HCT116 (cell line): ENCODE measurements around the gene NAV3. TPM values are rescaled to one million over a fixed set of nuclear protein-coding genes. Genes with fewer than 3 reads are reported as not detected.

Experiments used
- ATAC-seq: fragments of 200-7000 bp; cut with Tn5 transposase; 2 replicates; pipeline ENCODE4 v1.9.1; 2020; ENCODE audit warnings: mild to moderate bottlenecking, moderate library complexity
- BruUV-seq: library from RNA; stranded (reverse); fragments of 400-500 nt; replicated peaks from 2 replicates; lab custom pipeline; 2021; lab: Mats Ljungman, UMichigan
- CTCF ChIA-PET: fragments of 300-600 bp; sonication (Branson Sonifier 250); formaldehyde crosslinking; loops from one replicate; lab custom pipeline; 2021; ENCODE audit warnings: antibody characterized with exemption; lab: Charles Lee
- POLR2A ChIA-PET: fragments of 300-600, 350-600 bp; sonication (Branson Sonifier 250); formaldehyde crosslinking; loops from one replicate; lab custom pipeline; 2021; ENCODE audit warnings: antibody characterized with exemption; lab: Charles Lee
- RAD21 ChIA-PET, 2 experiments: fragments of 300-600 bp; sonication (Branson Sonifier 250); formaldehyde crosslinking; loops; one replicate each; lab custom pipeline; 2023; ENCODE audit warnings: low total read pairs in 2 of 2; ENCODE audit not compliant: uncharacterized antibody in 2 of 2, unreplicated experiment in 2 of 2, low non-redundant PET in 1 of 2; lab: Charles Lee
- DNase-seq: peaks from one replicate; pipeline ENCODE4 v3.0.0-alpha.2; 2010; ENCODE audit warnings: low read depth, low spot score
- H2AFZ ChIP-seq: fragments of 200-600 bp; shearing (Covaris generic), sonication (generic); 2 replicates; pipeline ENCODE4 v1.6.1; 2017; ENCODE audit warnings: low read depth, mixed run types, mixed read lengths, antibody characterized with exemption, low read length; ENCODE audit not compliant: poor library complexity, severe bottlenecking
- H3K27ac ChIP-seq: 2 replicates; pipeline ENCODE4 v1.5.1; 2012; ENCODE audit warnings: low read depth, low read length
- H3K27me3 ChIP-seq: fragments of 200-600 bp; sonication (generic); 2 replicates; pipeline ENCODE4 v1.6.1; 2016; ENCODE audit warnings: mixed run types, low read length, mixed read lengths; ENCODE audit not compliant: insufficient read depth
- H3K36me3 ChIP-seq, 2 experiments: fragments of 200-500 bp in 1 of 2; fragments of 200-600 bp in 1 of 2; sonication (Bioruptor generic) in 1 of 2; sonication (generic) in 1 of 2; 2 replicates each; pipeline versions ENCODE4 v1.5.1 to v1.6.1; 2014 to 2016; ENCODE audit warnings: low read length in 2 of 2, inconsistent platforms in 1 of 2, mixed read lengths in 1 of 2, mixed run types in 1 of 2; ENCODE audit not compliant: insufficient read depth in 2 of 2, control insufficient read depth in 1 of 2
- H3K4me1 ChIP-seq, 2 experiments: fragments of 200-600 bp in 1 of 2; sonication (generic) in 1 of 2; 2 replicates each; pipeline versions ENCODE4 v1.5.1 to v1.6.1; 2012 to 2017; ENCODE audit warnings: low read length in 2 of 2, inconsistent platforms in 1 of 2, mild to moderate bottlenecking in 1 of 2, mixed read lengths in 1 of 2, mixed run types in 1 of 2, moderate library complexity in 1 of 2; ENCODE audit not compliant: insufficient read depth in 2 of 2, control insufficient read depth in 1 of 2
- H3K4me2 ChIP-seq: fragments of 200-600 bp; sonication (generic); 2 replicates; pipeline ENCODE4 v1.6.1; 2017; ENCODE audit warnings: mixed run types, low read length, mixed read lengths
- H3K4me3 ChIP-seq, 2 experiments: fragments of 200-600 bp in 1 of 2; sonication (generic) in 1 of 2; replicated peaks in 1 of 2; 2 replicates each; pipeline ENCODE4 v1.5.1; 2011 to 2016; ENCODE audit warnings: low read length in 2 of 2, control low read depth in 1 of 2, low read depth in 1 of 2, mild to moderate bottlenecking in 1 of 2, mixed read lengths in 1 of 2, mixed run types in 1 of 2
- H3K79me2 ChIP-seq: fragments of 200-600 bp; sonication (generic); 2 replicates; pipeline ENCODE4 v1.6.1; 2017; ENCODE audit warnings: mild to moderate bottlenecking, mixed run types, low read length, moderate library complexity, mixed read lengths; ENCODE audit not compliant: insufficient read depth
- H3K9ac ChIP-seq: fragments of 200-600 bp; sonication (generic); 2 replicates; pipeline ENCODE4 v1.6.1; 2016; ENCODE audit warnings: low read length, mixed read lengths
- H3K9me2 ChIP-seq: fragments of 200-600 bp; sonication (generic), shearing (Covaris generic); 2 replicates; pipeline ENCODE4 v1.6.1; 2017; ENCODE audit warnings: mixed run types, mild to moderate bottlenecking, moderate library complexity; ENCODE audit not compliant: insufficient read depth
- H3K9me3 ChIP-seq, 2 experiments: fragments of 200-500 bp in 1 of 2; fragments of 200-600 bp in 1 of 2; sonication (Bioruptor generic) in 1 of 2; sonication (generic) in 1 of 2; 2 replicates each; pipeline ENCODE4 v1.6.1; 2014 to 2017; ENCODE audit warnings: low read length in 2 of 2, mixed read lengths in 2 of 2, inconsistent platforms in 1 of 2, low read depth in 1 of 2, mild to moderate bottlenecking in 1 of 2, mixed run types in 1 of 2, moderate library complexity in 1 of 2; ENCODE audit not compliant: control insufficient read depth in 1 of 2, insufficient read depth in 1 of 2
- H4K20me1 ChIP-seq: fragments of 200-600 bp; sonication (generic), shearing (Covaris generic); 2 replicates; pipeline ENCODE4 v1.6.1; 2017; ENCODE audit warnings: mixed run types, mild to moderate bottlenecking, moderate library complexity; ENCODE audit not compliant: insufficient read depth
- CBX3 ChIP-seq: IDR thresholded peaks from 2 replicates; pipeline ENCODE4 v1.6.1; 2012; ENCODE audit warnings: low read depth
- CEBPB ChIP-seq: IDR thresholded peaks from 2 replicates; pipeline ENCODE4 v1.6.1; 2012; ENCODE audit warnings: low read depth
- EGR1 ChIP-seq: IDR thresholded peaks from 2 replicates; pipeline ENCODE4 v1.6.1; 2012; ENCODE audit warnings: low read depth
- EZH2 ChIP-seq: fragments of 200-600 bp; sonication (generic); IDR thresholded peaks from 2 replicates; pipeline ENCODE4 v1.6.1; 2017; ENCODE audit warnings: antibody characterized with exemption, mixed run types
- POLR2A ChIP-seq: IDR thresholded peaks from 2 replicates; pipeline ENCODE4 v1.7.0; 2011; ENCODE audit warnings: borderline replicate concordance; ENCODE audit not compliant: insufficient read depth, insufficient read length; ENCODE audit errors: extremely low read depth
- POLR2AphosphoS5 ChIP-seq: IDR thresholded peaks from 2 replicates; pipeline ENCODE4 v1.6.1; 2011; ENCODE audit warnings: mild to moderate bottlenecking, low read depth, low read length, moderate library complexity
- RAD21 ChIP-seq: IDR thresholded peaks from 2 replicates; pipeline ENCODE4 v1.6.1; 2012; ENCODE audit warnings: low read depth, mild to moderate bottlenecking
- SIN3A ChIP-seq: IDR thresholded peaks from 2 replicates; pipeline ENCODE4 v1.6.1; 2012; ENCODE audit warnings: low read depth
- SRF ChIP-seq: IDR thresholded peaks from 2 replicates; pipeline ENCODE4 v1.6.1; 2012; ENCODE audit warnings: low read depth
- TCF7L2 ChIP-seq: IDR thresholded peaks from 2 replicates; pipeline ENCODE4 v1.7.0; 2011; ENCODE audit warnings: borderline replicate concordance, inconsistent platforms; ENCODE audit not compliant: insufficient read depth, insufficient read length; ENCODE audit errors: extremely low read depth
- ZFX ChIP-seq: fragments of 450-650 bp; IDR thresholded peaks from 2 replicates; pipeline ENCODE4 v1.6.1; 2017
- intact Hi-C: fragments of 100-400 bp; cut with micrococcal nuclease; formaldehyde crosslinking; loops from 2 replicates; pipeline ENCODE4 v1.10.0; 2022
- total RNA-seq: library from RNA; stranded (reverse); gene quantifications from one replicate; pipeline ENCODE4 v1.2.1, GENCODE V29; 2021; ENCODE audit not compliant: unreplicated experiment
- TF ChIP-seq, protein P1 (sequence below): IDR thresholded peaks from 2 replicates; pipeline ENCODE4 v1.6.1; 2012; ENCODE audit warnings: low read depth

Gene NAV3
- total RNA-seq, 1 experiment from 2014 or later = 7.8 TPM

DNA sequence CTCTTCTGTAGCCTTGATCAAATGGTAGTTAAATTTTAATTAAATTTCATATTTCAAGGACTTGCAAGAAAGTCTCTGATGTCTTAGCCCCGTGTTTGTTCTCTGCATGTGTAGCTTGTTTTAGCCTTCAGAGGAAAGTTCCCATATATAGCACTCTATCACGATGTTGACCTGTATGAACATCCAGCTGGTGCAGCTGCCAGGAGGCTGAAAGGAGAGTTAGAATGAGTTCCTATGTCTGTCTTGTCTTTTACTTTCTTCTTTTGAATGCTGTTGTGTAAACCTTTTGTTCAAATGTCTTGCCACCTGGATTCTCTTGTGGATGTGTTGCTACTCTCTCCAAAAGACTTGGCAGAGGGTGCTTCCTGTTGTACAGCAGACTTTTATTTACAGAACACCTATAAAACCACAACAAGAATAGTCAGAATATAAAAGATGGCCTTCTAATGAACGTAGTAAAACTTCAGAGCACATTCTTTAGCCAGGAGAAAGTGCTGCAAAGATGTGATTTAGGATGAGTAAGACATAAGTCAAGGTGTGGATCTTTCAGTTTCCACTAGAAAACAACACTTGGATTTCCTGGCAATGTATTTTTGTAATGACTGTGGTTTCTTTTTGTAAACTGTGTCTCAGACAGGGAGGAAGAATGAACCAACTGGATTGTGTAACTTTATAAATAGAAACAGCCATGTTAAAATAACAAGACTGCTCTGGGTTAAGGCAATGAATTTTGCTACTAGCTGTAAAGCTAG lies 17.2 kb downstream of the NAV3 start (continued):
- TF ChIP-seq TCF7L2 (peak; percentile 43), ZFX (no peak), POLR2A (no peak), EGR1 (no peak)

DNA sequence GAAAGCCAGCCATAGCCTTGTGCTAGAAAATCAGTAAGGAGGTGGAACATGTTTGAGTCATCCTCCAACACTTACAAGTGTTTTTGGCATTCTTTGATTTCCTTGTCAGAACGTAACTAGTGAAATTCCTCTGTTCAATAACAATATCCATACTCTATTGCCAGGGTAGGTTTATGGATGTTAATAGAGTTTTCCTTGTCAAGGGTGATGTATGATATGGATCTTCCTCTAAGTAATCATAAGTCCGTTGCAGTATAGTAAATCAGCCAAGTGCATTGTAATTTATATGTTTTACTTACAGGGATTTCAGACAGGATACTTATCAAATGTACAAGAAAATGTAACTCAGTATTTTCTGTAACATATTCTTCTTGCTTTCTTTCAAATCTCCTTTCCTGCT lies 19.4 kb downstream of the NAV3 start:
- CTCF ChIA-PET = no interaction called here
- Histone ChIP-seq H3K4me3 (no peak overlapping the region), H2AFZ (no peak overlapping the region), H3K4me1 (peaks cover 31 to 34% of the 10 kb centered on the region in 2 experiments), H3K79me2 (no peaks in the 10 kb centered on the region), H3K9me2 (no peaks in the 10 kb centered on the region), H3K27me3 (no peaks in the 10 kb centered on the region), H3K9ac (no peak overlapping the region), H3K9me3 (no peaks in the 10 kb centered on the region), H3K36me3 (no peaks in the 10 kb centered on the region), H4K20me1 (no peaks in the 10 kb centered on the region), H3K4me2 (no peak overlapping the region)
- ATAC-seq (no peak), DNase-seq (no peak)
- BruUV-seq = no TSS peak
- RAD21 ChIA-PET = no interaction called here
- no peak for TF ChIP-seq EZH2
- TF ChIP-seq, all 23 proteins: peak for 0
- H3K27ac ChIP-seq = no peak overlapping the region
- intact Hi-C loops = no loop called here
- POLR2A ChIA-PET = no interaction called here

- Histone ChIP-seq H3K4me1 (peaks cover 31 to 32% of the 10 kb centered on the region in 2 experiments), H3K4me3 (no peak overlapping the region), H3K36me3 (no peaks in the 10 kb centered on the region), H3K79me2 (no peaks in the 10 kb centered on the region), H3K4me2 (no peak overlapping the region), H3K9me3 (no peaks in the 10 kb centered on the region), H3K9me2 (no peaks in the 10 kb centered on the region), H2AFZ (no peak overlapping the region), H3K27me3 (no peaks in the 10 kb centered on the region), H4K20me1 (no peaks in the 10 kb centered on the region), H3K27ac (no peak overlapping the region), H3K9ac (no peak overlapping the region)
- no peak for TF ChIP-seq POLR2AphosphoS5
- TF ChIP-seq, protein P1, sequence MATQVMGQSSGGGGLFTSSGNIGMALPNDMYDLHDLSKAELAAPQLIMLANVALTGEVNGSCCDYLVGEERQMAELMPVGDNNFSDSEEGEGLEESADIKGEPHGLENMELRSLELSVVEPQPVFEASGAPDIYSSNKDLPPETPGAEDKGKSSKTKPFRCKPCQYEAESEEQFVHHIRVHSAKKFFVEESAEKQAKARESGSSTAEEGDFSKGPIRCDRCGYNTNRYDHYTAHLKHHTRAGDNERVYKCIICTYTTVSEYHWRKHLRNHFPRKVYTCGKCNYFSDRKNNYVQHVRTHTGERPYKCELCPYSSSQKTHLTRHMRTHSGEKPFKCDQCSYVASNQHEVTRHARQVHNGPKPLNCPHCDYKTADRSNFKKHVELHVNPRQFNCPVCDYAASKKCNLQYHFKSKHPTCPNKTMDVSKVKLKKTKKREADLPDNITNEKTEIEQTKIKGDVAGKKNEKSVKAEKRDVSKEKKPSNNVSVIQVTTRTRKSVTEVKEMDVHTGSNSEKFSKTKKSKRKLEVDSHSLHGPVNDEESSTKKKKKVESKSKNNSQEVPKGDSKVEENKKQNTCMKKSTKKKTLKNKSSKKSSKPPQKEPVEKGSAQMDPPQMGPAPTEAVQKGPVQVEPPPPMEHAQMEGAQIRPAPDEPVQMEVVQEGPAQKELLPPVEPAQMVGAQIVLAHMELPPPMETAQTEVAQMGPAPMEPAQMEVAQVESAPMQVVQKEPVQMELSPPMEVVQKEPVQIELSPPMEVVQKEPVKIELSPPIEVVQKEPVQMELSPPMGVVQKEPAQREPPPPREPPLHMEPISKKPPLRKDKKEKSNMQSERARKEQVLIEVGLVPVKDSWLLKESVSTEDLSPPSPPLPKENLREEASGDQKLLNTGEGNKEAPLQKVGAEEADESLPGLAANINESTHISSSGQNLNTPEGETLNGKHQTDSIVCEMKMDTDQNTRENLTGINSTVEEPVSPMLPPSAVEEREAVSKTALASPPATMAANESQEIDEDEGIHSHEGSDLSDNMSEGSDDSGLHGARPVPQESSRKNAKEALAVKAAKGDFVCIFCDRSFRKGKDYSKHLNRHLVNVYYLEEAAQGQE = no peak
- no peak for TF ChIP-seq EZH2
- TF ChIP-seq POLR2A = no peak
- no peak for TF ChIP-seq TCF7L2
- TF ChIP-seq SRF = no peak
- no peak for TF ChIP-seq RAD21
- no peak for TF ChIP-seq CEBPB
- TF ChIP-seq SIN3A = no peak
- TF ChIP-seq CBX3 = no peak
- no peak for TF ChIP-seq EGR1
- BruUV-seq = no TSS peak
- no peak for DNase-seq
- ChIA-PET RAD21 (no interaction called here), CTCF (no interaction called here), POLR2A (no interaction called here)
- intact Hi-C loops = no loop called here
- ATAC-seq = no peak
These were observed 20.0 kb downstream of the NAV3 start for GRCh38 chr12:77850698-77851097.
